MCF 10A (cell line): ENCODE results near the gene BBS1. TPM values are rescaled to one million over a fixed set of nuclear protein-coding genes. Genes with fewer than 3 reads are reported as not detected.

Experiments used
- BruUV-seq: library from RNA; stranded (reverse); fragments of 400-500 nt; replicated peaks from 2 replicates; lab custom pipeline; 2021; lab: Mats Ljungman, UMichigan
- CTCF ChIA-PET: fragments of 300-600 bp; sonication (Branson Sonifier 250); formaldehyde crosslinking; extraction: SDS; loops from one replicate; lab custom pipeline; 2021; ENCODE audit warnings: antibody characterized with exemption, inconsistent platforms; lab: Yijun Ruan, JAX
- POLR2A ChIA-PET: fragments of 300-600, 350-650 bp; sonication (Branson Sonifier 250); formaldehyde crosslinking; extraction: SDS; loops from one replicate; lab custom pipeline; 2020; ENCODE audit warnings: antibody characterized with exemption, inconsistent platforms; lab: Yijun Ruan, JAX
- DNase-seq: peaks from one replicate; pipeline ENCODE4 v3.0.0-alpha.2; 2018; ENCODE audit not compliant: unreplicated experiment
- H3K27ac Mint-ChIP-seq: one replicate; pipeline ENCODE4 v1.8.0; 2022; ENCODE audit warnings: mild to moderate bottlenecking, low read depth, mixed read lengths; ENCODE audit not compliant: unreplicated experiment
- H3K27me3 Mint-ChIP-seq: one replicate; pipeline ENCODE4 v1.8.0; 2022; ENCODE audit warnings: mixed read lengths; ENCODE audit not compliant: insufficient read depth, unreplicated experiment
- H3K36me3 Mint-ChIP-seq: one replicate; pipeline ENCODE4 v1.8.0; 2022; ENCODE audit warnings: mild to moderate bottlenecking, moderate library complexity, mixed read lengths; ENCODE audit not compliant: insufficient read depth, unreplicated experiment
- H3K4me1 Mint-ChIP-seq: one replicate; pipeline ENCODE4 v1.8.0; 2022; ENCODE audit warnings: mixed read lengths; ENCODE audit not compliant: insufficient read depth, unreplicated experiment
- H3K4me3 Mint-ChIP-seq: one replicate; pipeline ENCODE4 v1.8.0; 2022; ENCODE audit warnings: mild to moderate bottlenecking, moderate library complexity, mixed read lengths; ENCODE audit not compliant: unreplicated experiment
- H3K9me3 Mint-ChIP-seq: one replicate; pipeline ENCODE4 v1.8.0; 2022; ENCODE audit warnings: mixed read lengths; ENCODE audit not compliant: unreplicated experiment
- CTCF ChIP-seq: fragments of 200-600 bp; IDR thresholded peaks from one replicate; pipeline ENCODE4 v1.8.0; 2022; ENCODE audit warnings: antibody characterized with exemption, mild to moderate bottlenecking; ENCODE audit not compliant: unreplicated experiment
- intact Hi-C: fragments of 100-400 bp; cut with micrococcal nuclease; formaldehyde crosslinking; loops from 2 replicates; pipeline ENCODE4 v1.14.1; 2022
- total RNA-seq: library from RNA; stranded (reverse); gene quantifications from 2 replicates; pipeline ENCODE4 v1.2.3, GENCODE V29; 2022

BBS1 gene
- total RNA-seq, 1 experiment from 2014 or later, result 31.7 TPM

GRCh38 chr11:66564984-66565383 is 54.5 kb downstream of the BBS1 start:
- Mint-ChIP-seq H3K36me3 (no peaks in the 10 kb centered on the region), H3K4me1 (peaks cover 7% of the 10 kb centered on the region), H3K27me3 (no peaks in the 10 kb centered on the region), H3K9me3 (no peaks in the 10 kb centered on the region), H3K27ac (no peak overlapping the region), H3K4me3 (no peak overlapping the region)
- intact Hi-C loops, result no loop called here
- ChIA-PET CTCF (interaction anchor here (0.6 kb wide), 1 partner anchor 13 kb away, joined by 3 read pairs; no protein-coding TSS in a partner anchor), POLR2A (no interaction called here)
- BruUV-seq, result no TSS peak
- TF ChIP-seq CTCF, result no peak
- no peak for DNase-seq

- DNase-seq, result no peak
- no TSS peak for BruUV-seq
- Mint-ChIP-seq H3K27me3 (no peaks in the 10 kb centered on the region), H3K4me1 (peaks cover 7% of the 10 kb centered on the region), H3K4me3 (no peak overlapping the region), H3K27ac (no peak overlapping the region), H3K36me3 (no peaks in the 10 kb centered on the region), H3K9me3 (no peaks in the 10 kb centered on the region)
- intact Hi-C loops, result no loop called here
- no peak for TF ChIP-seq CTCF
- ChIA-PET CTCF (interaction anchor here (1.6 kb wide), 1 partner anchor 112 kb away, joined by 4 read pairs; no protein-coding TSS in a partner anchor), POLR2A (interaction anchor here (1.4 kb wide), 1 partner anchor 72 kb away, joined by 5 read pairs; the partner anchor contains the start of gene RBM4)
Measured at GRCh38 chr11:66566221-66566620, 55.8 kb downstream of the BBS1 start.

- no peak overlapping the region for H3K27ac Mint-ChIP-seq
- ChIA-PET CTCF (interaction anchor here (0.6 to 1.6 kb wide), 2 partner anchors 111 to 277 kb away, joined by 3 to 4 read pairs; no protein-coding TSS in a partner anchor), POLR2A (interaction anchor here (0.7 to 3.6 kb wide), 12 partner anchors 11 to 110 kb away, joined by 3 to 26 read pairs (median 10); partner anchors contain the start of genes ACTN3, CCDC87, CCS and DPP3)
- BruUV-seq, result no TSS peak
- H3K9me3 Mint-ChIP-seq, result no peaks in the 10 kb centered on the region
- TF ChIP-seq CTCF, result no peak
- DNase-seq, result no peak
- no peaks in the 10 kb centered on the region for H3K27me3 Mint-ChIP-seq
- H3K4me3 Mint-ChIP-seq, result peak overlapping the region; percentile 71
- H3K36me3 Mint-ChIP-seq, result no peaks in the 10 kb centered on the region
- intact Hi-C loops, result no loop called here
- peaks cover 7% of the 10 kb centered on the region for H3K4me1 Mint-ChIP-seq
Measured at GRCh38 chr11:66567787-66568123, 57.3 kb downstream of the BBS1 start.

- peaks cover under 1% of the 10 kb centered on the region for H3K27me3 Mint-ChIP-seq
- BruUV-seq, result no TSS peak
- peaks cover 7% of the 10 kb centered on the region for H3K4me1 Mint-ChIP-seq
- intact Hi-C loops, result no loop called here
- TF ChIP-seq CTCF, result no peak
- H3K36me3 Mint-ChIP-seq, result no peaks in the 10 kb centered on the region
- peak within 1 kb of the TSS; percentile 77 for H3K27ac Mint-ChIP-seq
- POLR2A ChIA-PET, result interaction anchor here (0.6 to 3.6 kb wide), 18 partner anchors 10 to 110 kb away, joined by 3 to 26 read pairs (median 5); partner anchors contain the start of genes ACTN3, CCDC87, CCS and DPP3
- peak; percentile 82 for DNase-seq
- peak within 1 kb of the TSS; percentile 71 for H3K4me3 Mint-ChIP-seq
- H3K9me3 Mint-ChIP-seq, result no peaks in the 10 kb centered on the region
- CTCF ChIA-PET, result interaction anchor here (0.6 to 1.7 kb wide), 6 partner anchors 24 to 276 kb away, joined by 3 to 5 read pairs (median 3); no protein-coding TSS in a partner anchor
Measured at GRCh38 chr11:66568124-66568916, 57.9 kb downstream of the BBS1 start, which contains the start of gene CTSF. CTSF (minus strand) TSS chr11:66568606; CDS start chr11:66568486, 120 bp downstream.
